Natural killer cell (primary cell): Measurements from ENCODE around the gene FXYD5. TPM values are rescaled to one million over a fixed set of nuclear protein-coding genes. Genes with fewer than 3 reads are reported as not detected.

Experiments
- ATAC-seq, 3 donors: fragments of 150-1000 bp in 2 of 3; fragments of 200-7000 bp in 1 of 3; cut with Tn5 transposase; 1 replicate in 1 of 3; 2 replicates in 2 of 3; pipeline ENCODE4 v1.10.0; 2021; ENCODE audit warnings: mild to moderate bottlenecking in 2 of 3, moderate library complexity in 2 of 3
- DNase-seq, 2 donors: peaks; one replicate each; pipeline versions ENCODE4 v3.0.0 to v3.0.0-alpha.2; 2013 to 2021; ENCODE audit warnings: mixed read lengths in 1 of 2
- H3K27ac ChIP-seq: one replicate; pipeline ENCODE4 v1.5.1; 2013; ENCODE audit warnings: mild to moderate bottlenecking, low read length
- H3K27me3 ChIP-seq: one replicate; pipeline ENCODE4 v1.6.1; 2013; ENCODE audit warnings: low read length; ENCODE audit not compliant: control insufficient read depth, insufficient read depth
- H3K36me3 ChIP-seq: one replicate; pipeline ENCODE4 v1.6.1; 2013; ENCODE audit warnings: low read length; ENCODE audit not compliant: control insufficient read depth, insufficient read depth
- H3K4me1 ChIP-seq: one replicate; pipeline ENCODE4 v1.6.1; 2013; ENCODE audit warnings: low read length; ENCODE audit not compliant: control insufficient read depth, insufficient read depth
- H3K4me3 ChIP-seq: one replicate; pipeline ENCODE4 v1.5.1; 2013; ENCODE audit warnings: low read length
- H3K9me3 ChIP-seq: one replicate; pipeline ENCODE4 v1.6.1; 2013; ENCODE audit warnings: low read length; ENCODE audit not compliant: control insufficient read depth, insufficient read depth
- H3K27ac Mint-ChIP-seq, 2 donors: one replicate each; pipeline ENCODE4 v1.8.0; 2022; ENCODE audit warnings: mild to moderate bottlenecking in 2 of 2, mixed read lengths in 2 of 2, moderate library complexity in 1 of 2
- H3K27me3 Mint-ChIP-seq, 2 donors: one replicate each; pipeline ENCODE4 v1.8.0; 2022; ENCODE audit warnings: low read depth in 2 of 2, mixed read lengths in 2 of 2
- H3K36me3 Mint-ChIP-seq: one replicate; pipeline ENCODE4 v1.8.0; 2022; ENCODE audit warnings: mixed read lengths
- H3K4me1 Mint-ChIP-seq, 2 donors: one replicate each; pipeline ENCODE4 v1.8.0; 2022; ENCODE audit warnings: mixed read lengths in 2 of 2
- H3K4me3 Mint-ChIP-seq: one replicate; pipeline ENCODE4 v1.8.0; 2022; ENCODE audit warnings: mild to moderate bottlenecking, moderate library complexity, mixed read lengths
- H3K9me3 Mint-ChIP-seq, 2 donors: one replicate each; pipeline ENCODE4 v1.8.0; 2022; ENCODE audit warnings: mixed read lengths in 2 of 2
- WGBS: methylation state at CpG from one replicate; pipeline ENCODE4 v1.1.7; 2013; ENCODE audit warnings: missing lambda C conversion rate; ENCODE audit not compliant: insufficient coverage; 5-methylcytosine and 5-hydroxymethylcytosine counted together
- intact Hi-C: fragments of 100-400 bp; cut with micrococcal nuclease; formaldehyde crosslinking; loops from one replicate; pipeline ENCODE4 v1.14.2; 2022
- total RNA-seq, 4 donors: library from RNA; stranded (reverse); fragments of 120-200 nt in 1 of 4; gene quantifications; one replicate each; pipeline versions ENCODE4 v1.2.3 to v1.2.4, GENCODE V29; 2013 to 2022
- TF ChIP-seq, protein P1 (sequence below): fragments of 200-600 bp; IDR thresholded peaks from one replicate; pipeline ENCODE4 v1.8.0; 2022; ENCODE audit warnings: antibody characterized with exemption

FXYD5 gene
- total RNA-seq, 3 donors from 2014 or later (not counting 1 experiment from before 2014, with no cell fraction given) = 226 to 270 (median 231) TPM

DNA sequence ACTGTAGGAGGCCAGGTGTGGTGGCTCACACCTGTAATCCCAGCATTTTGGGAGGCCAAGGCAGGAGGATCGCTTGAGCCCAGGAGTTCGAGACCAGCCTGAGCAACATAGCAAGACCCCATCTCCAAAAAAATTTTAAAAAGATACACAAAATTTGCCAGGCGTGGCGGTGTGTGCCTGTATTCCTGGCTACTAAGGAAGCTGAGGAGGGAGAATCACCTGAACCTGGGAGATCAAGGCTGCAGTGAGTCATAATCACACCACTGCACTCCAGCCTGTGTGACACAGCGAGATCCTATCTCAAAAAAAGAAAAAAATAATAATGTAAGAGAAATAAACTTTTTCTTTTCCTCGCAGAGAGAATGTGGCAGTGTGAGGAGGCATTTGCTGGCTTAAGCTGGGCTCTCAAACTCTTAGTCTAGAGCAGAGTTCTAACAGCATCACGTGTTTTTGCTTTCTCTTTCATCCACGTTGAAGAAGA is 52.9 kb downstream of the FXYD5 start:
- H3K36me3 ChIP-seq = no peaks in the 10 kb centered on the region
- no peaks in the 10 kb centered on the region for H3K27me3 Mint-ChIP-seq
- no peaks in the 10 kb centered on the region for H3K9me3 Mint-ChIP-seq
- H3K4me3 Mint-ChIP-seq = peak overlapping the region; percentile 35
- H3K9me3 ChIP-seq = peaks cover 4% of the 10 kb centered on the region
- 94% methylated on average over 5 of the region's 8 CpGs for WGBS
- H3K27ac ChIP-seq = peak overlapping the region; percentile 88
- peaks cover 82% of the 10 kb centered on the region for H3K4me1 ChIP-seq
- H3K4me3 ChIP-seq = no peak overlapping the region
- peaks cover 68 to 73% of the 10 kb centered on the region in 2 donors for H3K4me1 Mint-ChIP-seq
- ATAC-seq (no peak), DNase-seq (peak in 1 of 2 donors; percentile 70)
- H3K27ac Mint-ChIP-seq = peak overlapping the region; percentile 87 to 91
- intact Hi-C loops = no loop called here
- no peaks in the 10 kb centered on the region for H3K27me3 ChIP-seq
- TF ChIP-seq, protein P1, sequence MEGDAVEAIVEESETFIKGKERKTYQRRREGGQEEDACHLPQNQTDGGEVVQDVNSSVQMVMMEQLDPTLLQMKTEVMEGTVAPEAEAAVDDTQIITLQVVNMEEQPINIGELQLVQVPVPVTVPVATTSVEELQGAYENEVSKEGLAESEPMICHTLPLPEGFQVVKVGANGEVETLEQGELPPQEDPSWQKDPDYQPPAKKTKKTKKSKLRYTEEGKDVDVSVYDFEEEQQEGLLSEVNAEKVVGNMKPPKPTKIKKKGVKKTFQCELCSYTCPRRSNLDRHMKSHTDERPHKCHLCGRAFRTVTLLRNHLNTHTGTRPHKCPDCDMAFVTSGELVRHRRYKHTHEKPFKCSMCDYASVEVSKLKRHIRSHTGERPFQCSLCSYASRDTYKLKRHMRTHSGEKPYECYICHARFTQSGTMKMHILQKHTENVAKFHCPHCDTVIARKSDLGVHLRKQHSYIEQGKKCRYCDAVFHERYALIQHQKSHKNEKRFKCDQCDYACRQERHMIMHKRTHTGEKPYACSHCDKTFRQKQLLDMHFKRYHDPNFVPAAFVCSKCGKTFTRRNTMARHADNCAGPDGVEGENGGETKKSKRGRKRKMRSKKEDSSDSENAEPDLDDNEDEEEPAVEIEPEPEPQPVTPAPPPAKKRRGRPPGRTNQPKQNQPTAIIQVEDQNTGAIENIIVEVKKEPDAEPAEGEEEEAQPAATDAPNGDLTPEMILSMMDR = no peak
- H3K36me3 Mint-ChIP-seq = no peaks in the 10 kb centered on the region

DNA sequence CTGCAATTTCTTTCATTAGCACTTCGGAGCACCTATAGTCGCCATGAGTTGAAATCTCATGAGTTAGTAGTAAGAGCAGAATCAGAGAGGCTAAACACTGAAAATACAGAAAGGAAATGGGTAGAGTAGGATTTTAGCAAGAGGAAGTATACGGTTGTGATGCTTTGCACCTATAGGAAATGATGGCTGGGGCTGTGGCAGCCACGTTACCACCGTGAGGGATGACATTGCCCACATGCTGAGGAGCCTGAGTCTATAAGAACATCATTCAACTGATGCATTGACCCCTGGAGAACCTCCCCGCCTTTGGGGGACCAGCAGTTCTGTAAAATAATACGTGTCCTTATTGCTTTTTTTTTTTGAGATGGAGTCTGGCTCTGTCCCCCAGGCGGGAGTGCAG is 53.6 kb downstream of the FXYD5 start:
- Histone ChIP-seq H3K9me3 (peaks cover 4% of the 10 kb centered on the region), H3K4me1 (peaks cover 88% of the 10 kb centered on the region), H3K27me3 (no peaks in the 10 kb centered on the region), H3K4me3 (no peak overlapping the region), H3K36me3 (no peaks in the 10 kb centered on the region), H3K27ac (peak overlapping the region; percentile 88)
- no peaks in the 10 kb centered on the region for H3K36me3 Mint-ChIP-seq
- peak overlapping the region; percentile 87 to 91 for H3K27ac Mint-ChIP-seq
- H3K4me1 Mint-ChIP-seq = peaks cover 70 to 73% of the 10 kb centered on the region in 2 donors
- intact Hi-C loops = no loop called here
- DNase-seq = no peak
- H3K27me3 Mint-ChIP-seq = no peaks in the 10 kb centered on the region
- TF ChIP-seq, protein P1 = no peak
- H3K9me3 Mint-ChIP-seq = no peaks in the 10 kb centered on the region
- H3K4me3 Mint-ChIP-seq = peak overlapping the region; percentile 35
- WGBS = 69% methylated on average over 8 of the region's 8 CpGs
- ATAC-seq = no peak

DNA sequence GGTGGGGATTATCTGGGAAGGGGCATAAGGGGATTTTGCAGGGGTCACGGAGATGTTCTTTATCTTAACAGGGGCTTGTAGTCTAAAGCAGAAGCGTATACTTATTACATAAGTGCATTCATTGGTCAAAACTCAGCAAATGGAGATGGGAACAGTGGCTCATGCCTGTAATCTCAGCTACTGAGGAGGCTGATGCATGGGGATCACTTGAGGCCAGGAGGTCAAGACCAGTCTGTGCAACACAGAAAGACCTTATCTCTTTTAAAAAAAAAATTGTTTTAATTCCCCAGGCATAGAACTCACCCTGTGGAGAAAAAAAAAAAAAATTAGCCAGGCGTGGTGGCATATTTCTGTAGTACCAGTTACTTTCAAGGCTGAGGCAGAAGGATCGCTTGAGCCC is 55.1 kb downstream of the FXYD5 start:
- Mint-ChIP-seq H3K4me1 (peaks cover 70 to 74% of the 10 kb centered on the region in 2 donors), H3K4me3 (no peak overlapping the region)
- WGBS = 92% methylated on average over 4 of the region's 4 CpGs

More for the DNA sequence above, 55.1 kb downstream of the FXYD5 start:
- peaks cover 88% of the 10 kb centered on the region for H3K4me1 ChIP-seq
- DNase-seq (no peak), ATAC-seq (no peak)
- H3K27ac ChIP-seq = peak overlapping the region; percentile 99
- H3K27ac Mint-ChIP-seq = peak overlapping the region; percentile 95 to 96
- TF ChIP-seq, protein P1 = no peak
- H3K9me3 ChIP-seq = peaks cover 4% of the 10 kb centered on the region
- H3K27me3 Mint-ChIP-seq = no peaks in the 10 kb centered on the region
- H3K27me3 ChIP-seq = no peaks in the 10 kb centered on the region
- intact Hi-C loops = loop anchor here (2.0 to 5.0 kb wide), 4 partner anchors 57 to 338 kb away; partner anchors contain the start of genes FXYD7 and TMEM147
- no peaks in the 10 kb centered on the region for H3K36me3 ChIP-seq
- no peaks in the 10 kb centered on the region for H3K9me3 Mint-ChIP-seq
- no peak overlapping the region for H3K4me3 ChIP-seq
- no peaks in the 10 kb centered on the region for H3K36me3 Mint-ChIP-seq
